Measurements from ENCODE around the gene RGS2. TPM values are rescaled to one million over a fixed set of nuclear protein-coding genes. Genes with fewer than 3 reads are reported as not detected.

The RGS2 gene, protein sequence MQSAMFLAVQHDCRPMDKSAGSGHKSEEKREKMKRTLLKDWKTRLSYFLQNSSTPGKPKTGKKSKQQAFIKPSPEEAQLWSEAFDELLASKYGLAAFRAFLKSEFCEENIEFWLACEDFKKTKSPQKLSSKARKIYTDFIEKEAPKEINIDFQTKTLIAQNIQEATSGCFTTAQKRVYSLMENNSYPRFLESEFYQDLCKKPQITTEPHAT
- total RNA-seq (2012; rRNA removed): 19.7 and 25.0 TPM in 2 replicates
- polyA plus RNA-seq (2012; rRNA removed): 13.5 and 20.7 TPM in 2 replicates
- 8.0 and 10.2 TPM in 2 replicates for polyA plus RNA-seq (2012; cell fraction: cytosol; rRNA removed)
- 8.1 and 208 TPM in 2 replicates for polyA plus RNA-seq (2012; cell fraction: nucleus; rRNA removed; ENCODE audit: low replicate concordance)
- percentile 88 among the genes with signal in this experiment for Bru-seq, nascent RNA
- percentile 50 among the genes with signal in this experiment for BruChase-seq, experiment 1, labeled RNA remaining after a 6-hour chase
- BruChase-seq, experiment 2, labeled RNA remaining after a 2-hour chase: percentile 42 among the genes with signal in this experiment
- long read RNA-seq, transcript RGS2-201 (5 exons, 1,354 nt): major isoform, 7 of 10 reads
- long read RNA-seq, partial matches to known transcripts: 1 of 10 reads
- long read RNA-seq, other reads (novel, unspliced or antisense): 2 of 10 reads

DNA sequence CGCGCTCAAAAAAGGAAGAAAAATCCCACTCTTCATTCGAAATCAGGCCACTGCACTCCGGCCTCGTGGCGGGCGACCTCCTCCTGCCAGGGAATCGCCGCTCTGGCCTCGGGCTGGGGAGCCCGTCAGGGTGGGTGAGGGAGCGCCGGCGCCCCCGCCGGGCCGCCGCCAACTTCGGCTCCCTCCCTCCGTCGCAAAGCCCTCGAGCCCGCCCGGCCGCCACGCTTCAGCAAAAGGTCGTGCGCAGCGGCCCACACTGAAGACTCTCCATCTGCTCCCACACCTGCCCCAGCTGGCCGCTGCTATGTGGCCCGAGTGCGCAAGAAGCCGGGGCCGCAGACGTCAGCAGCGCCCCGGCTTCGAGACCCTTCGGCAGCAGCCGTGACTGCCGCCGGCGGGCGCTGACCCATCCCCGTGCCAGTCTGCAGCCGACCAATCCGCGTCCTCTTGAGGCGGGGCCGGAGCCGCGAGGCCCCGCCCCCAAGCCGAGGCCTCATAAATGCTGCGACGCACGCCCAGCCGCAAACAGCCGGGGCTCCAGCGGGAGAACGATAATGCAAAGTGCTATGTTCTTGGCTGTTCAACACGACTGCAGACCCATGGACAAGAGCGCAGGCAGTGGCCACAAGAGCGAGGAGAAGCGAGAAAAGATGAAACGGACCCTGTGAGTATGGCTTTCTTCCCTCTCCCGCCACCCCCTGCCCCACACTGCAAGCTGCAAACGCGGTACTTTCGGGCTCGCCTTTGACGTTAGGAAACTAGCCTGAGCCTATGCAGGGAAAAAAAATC lies at the start of gene RGS2:
RGS2 (plus strand) TSS at position 522 of the 789 bp plus-strand sequence; CDS start at position 555, 33 bp downstream.
- H2AK5ac ChIP-seq (ENCODE audit: low read depth, low read length): peak within 1 kb of the TSS; percentile 1; the same call in 1 of the 2 replicates
- H4K20me1 ChIP-seq (ENCODE audit: insufficient read depth, low read length): peaks cover 13% of the 10 kb centered on the region; the same call in 1 of the 2 replicates
- H2BK20ac ChIP-seq (ENCODE audit: low read depth, low read length): peak within 1 kb of the TSS; percentile 50
- peak within 1 kb of the TSS; percentile 32 for H3K56ac ChIP-seq (ENCODE audit: extremely low read depth, insufficient read depth, low read length)
- peak within 1 kb of the TSS; percentile 71 for H2BK120ac ChIP-seq (ENCODE audit: low read depth, low read length)
- peak within 1 kb of the TSS; percentile 25 for H2AK9ac ChIP-seq (replicated peaks; ENCODE audit: low read depth, low read length, poor library complexity)
- peak within 1 kb of the TSS; percentile 88 for H2AFZ ChIP-seq (replicated peaks; ENCODE audit: low read length, poor library complexity)
- in situ Hi-C loops (cut with MboI; ENCODE audit: low sequenced_read_pairs) (no loop called here), dilution Hi-C loops (cut with HindIII; ENCODE audit: low sequenced_read_pairs, unreplicated experiment) (loop anchor here (25.0 kb wide), 1 partner anchor 204 kb away; no protein-coding TSS in a partner anchor), intact Hi-C loops (cut with micrococcal nuclease) (loop anchor here (1.0 to 10.0 kb wide), 4 partner anchors 108 to 526 kb away; partner anchors contain the start of gene CDC73)
- H3K14ac ChIP-seq (replicated peaks; ENCODE audit: low read depth, low read length): peak within 1 kb of the TSS; percentile 86
- peak within 1 kb of the TSS; percentile 94 for H3K4me2 ChIP-seq (ENCODE audit: low read depth, low read length)
- no peaks in the 10 kb centered on the region for H3K27me3 ChIP-seq (ENCODE audit: control insufficient read depth, insufficient read depth, low read length)
- peak within 1 kb of the TSS; percentile 82 for H3K23ac ChIP-seq (ENCODE audit: low read depth, low read length)
- H3K27ac ChIP-seq (ENCODE audit: insufficient read depth, low read length): peak within 1 kb of the TSS; percentile 75
- H3K9me1 ChIP-seq (ENCODE audit: insufficient read depth, low read length): peaks cover 3% of the 10 kb centered on the region; the same call in 1 of the 2 replicates
- H3K79me1 ChIP-seq (ENCODE audit: low read depth in 1 of 2, low read length in 2 of 2): peaks cover 9 to 17% of the 10 kb centered on the region in 2 experiments; a peak in 3 of 4 replicates
- DNase-seq (peak; percentile 95), ATAC-seq (ENCODE audit: low read depth) (peak; percentile 95)
- H3K9ac ChIP-seq (ENCODE audit: low read depth, low read length): peak within 1 kb of the TSS; percentile 86
- ChIA-PET CTCF (interaction anchor here (0.9 to 1.7 kb wide), 4 partner anchors 197 to 230 kb away, joined by 3 to 5 read pairs (median 4); no protein-coding TSS in a partner anchor), POLR2A (ENCODE audit: unreplicated experiment) (interaction anchor here (0.6 kb wide), 1 partner anchor 197 kb away, joined by 3 read pairs; no protein-coding TSS in a partner anchor)
- peak within 1 kb of the TSS; percentile 56 for H4K91ac ChIP-seq (ENCODE audit: insufficient read depth, low read depth, low read length)
- H3K4me1 ChIP-seq (ENCODE audit: control insufficient read depth, insufficient read depth, low read length): peaks cover 4% of the 10 kb centered on the region
- peaks cover 11% of the 10 kb centered on the region for H3K36me3 ChIP-seq (ENCODE audit: control insufficient read depth, insufficient read depth, low read length)
- H3K4ac ChIP-seq (ENCODE audit: low read depth, low read length): peak within 1 kb of the TSS; percentile 86
- H4K8ac ChIP-seq (ENCODE audit: low read depth in 2 of 2, low read length in 2 of 2): peak within 1 kb of the TSS; percentile 51 to 80; a peak in 3 of 4 replicates
- 0% methylated on average over 49 of the region's 72 CpGs; no CpG with 5 or more reads in 1 of the 2 experiments for WGBS, 2 experiments (ENCODE audit: extremely low coverage in 2 of 2, insufficient read length in 1 of 2)
- H2BK15ac ChIP-seq (ENCODE audit: low read depth, low read length): peak within 1 kb of the TSS; percentile 18; the same call in 1 of the 3 replicates
- peak within 1 kb of the TSS; percentile 87 for H3K18ac ChIP-seq (ENCODE audit: low read depth, low read length)
- peak within 1 kb of the TSS; percentile 35 for H2BK5ac ChIP-seq (ENCODE audit: low read depth, low read length, poor library complexity, severe bottlenecking)
- peak within 1 kb of the TSS; percentile 73 for H3K4me3 ChIP-seq (ENCODE audit: insufficient read depth, low read depth, low read length)
- no TSS peak for BruUV-seq (replicated peaks)
- peak within 1 kb of the TSS; percentile 50 for H4K5ac ChIP-seq (ENCODE audit: low read depth, low read length)
- H3K9me3 ChIP-seq (ENCODE audit: control insufficient read depth, insufficient read depth, low read length): no peaks in the 10 kb centered on the region
- no peak for TF ChIP-seq MAFK (IDR thresholded peaks at IDR 0.05; ENCODE audit: low read depth, low read length)
- no peak for TF ChIP-seq NFE2L2 (IDR thresholded peaks at IDR 0.05; ENCODE audit: low read depth, low read length)
- TF ChIP-seq POLR2A (IDR thresholded peaks at IDR 0.05; ENCODE audit: low read depth, low read length): peak; percentile 99
- TF ChIP-seq, protein P1, sequence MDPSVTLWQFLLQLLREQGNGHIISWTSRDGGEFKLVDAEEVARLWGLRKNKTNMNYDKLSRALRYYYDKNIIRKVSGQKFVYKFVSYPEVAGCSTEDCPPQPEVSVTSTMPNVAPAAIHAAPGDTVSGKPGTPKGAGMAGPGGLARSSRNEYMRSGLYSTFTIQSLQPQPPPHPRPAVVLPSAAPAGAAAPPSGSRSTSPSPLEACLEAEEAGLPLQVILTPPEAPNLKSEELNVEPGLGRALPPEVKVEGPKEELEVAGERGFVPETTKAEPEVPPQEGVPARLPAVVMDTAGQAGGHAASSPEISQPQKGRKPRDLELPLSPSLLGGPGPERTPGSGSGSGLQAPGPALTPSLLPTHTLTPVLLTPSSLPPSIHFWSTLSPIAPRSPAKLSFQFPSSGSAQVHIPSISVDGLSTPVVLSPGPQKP (IDR thresholded peaks at IDR 0.05; ENCODE audit: borderline replicate concordance, low read depth, low read length): no peak
- TF ChIP-seq BHLHE40 (IDR thresholded peaks at IDR 0.05; ENCODE audit: low read depth, low read length): peak; percentile 90
- TF ChIP-seq MAZ (IDR thresholded peaks at IDR 0.05; ENCODE audit: borderline replicate concordance, low read depth, low read length): peak; percentile 44; the same call in 1 of the 2 replicates
- TF ChIP-seq RFX5 (IDR thresholded peaks at IDR 0.05; ENCODE audit: low read depth, low read length): no peak
- 0 out of 2 replicates have a peak, but pooled peaks have one; percentile 32 for TF ChIP-seq CEBPB (IDR thresholded peaks at IDR 0.05; ENCODE audit: low read depth, low read length)
- TF ChIP-seq, protein P2, sequence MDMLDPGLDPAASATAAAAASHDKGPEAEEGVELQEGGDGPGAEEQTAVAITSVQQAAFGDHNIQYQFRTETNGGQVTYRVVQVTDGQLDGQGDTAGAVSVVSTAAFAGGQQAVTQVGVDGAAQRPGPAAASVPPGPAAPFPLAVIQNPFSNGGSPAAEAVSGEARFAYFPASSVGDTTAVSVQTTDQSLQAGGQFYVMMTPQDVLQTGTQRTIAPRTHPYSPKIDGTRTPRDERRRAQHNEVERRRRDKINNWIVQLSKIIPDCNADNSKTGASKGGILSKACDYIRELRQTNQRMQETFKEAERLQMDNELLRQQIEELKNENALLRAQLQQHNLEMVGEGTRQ (IDR thresholded peaks at IDR 0.05; ENCODE audit: low read depth, low read length): peak; percentile 29; the same call in 1 of the 2 replicates
- TF ChIP-seq RCOR1 (IDR thresholded peaks at IDR 0.05; ENCODE audit: insufficient replicate concordance, low read length): peak; percentile 73
- peak; percentile 85; the same call in 1 of the 2 replicates for TF ChIP-seq CHD1 (IDR thresholded peaks at IDR 0.05; ENCODE audit: low read depth, low read length)
- TF ChIP-seq SMC3 (IDR thresholded peaks at IDR 0.05; ENCODE audit: low read depth, low read length): no peak
